ENCODE results near the gene ADAMTS9.

ADAMTS9 gene

GRCh38 chr3:64650715-64651114, 37.1 kb downstream of the ADAMTS9 start:
- no peak for DNase-seq

- no peak for DNase-seq
These were observed 37.6 kb downstream of the ADAMTS9 start for GRCh38 chr3:64650096-64650622.

- DNase-seq: no peak
These were observed 38.6 kb downstream of the ADAMTS9 start for GRCh38 chr3:64648927-64649906.

- no peak for DNase-seq
These were observed 40.0 kb downstream of the ADAMTS9 start for GRCh38 chr3:64647825-64648224.

GRCh38 chr3:64645243-64645642, 42.6 kb downstream of the ADAMTS9 start:
- DNase-seq: no peak

- no peak for DNase-seq
These were observed 43.3 kb downstream of the ADAMTS9 start for GRCh38 chr3:64644483-64644882.

GRCh38 chr3:64642327-64643151, 45.3 kb downstream of the ADAMTS9 start:
- DNase-seq: no peak

GRCh38 chr3:64638981-64639481, 48.8 kb downstream of the ADAMTS9 start:
- DNase-seq: no peak

GRCh38 chr3:64638511-64638910, 49.3 kb downstream of the ADAMTS9 start:
- no peak for DNase-seq

GRCh38 chr3:64634417-64634816, 53.4 kb downstream of the ADAMTS9 start:
- no peak for DNase-seq

- no peak for DNase-seq
These were observed 55.8 kb downstream of the ADAMTS9 start for GRCh38 chr3:64631951-64632350.

- DNase-seq: no peak
These were observed 60.1 kb downstream of the ADAMTS9 start for GRCh38 chr3:64627471-64628321.

GRCh38 chr3:64627042-64627441, 60.8 kb downstream of the ADAMTS9 start:
- no peak for DNase-seq

GRCh38 chr3:64625381-64625780, 62.4 kb downstream of the ADAMTS9 start:
- DNase-seq: no peak

- no peak for DNase-seq
These were observed 64.7 kb downstream of the ADAMTS9 start for GRCh38 chr3:64623125-64623524.

- DNase-seq: no peak
These were observed 65.9 kb downstream of the ADAMTS9 start for GRCh38 chr3:64621726-64622395.

GRCh38 chr3:64621275-64621674, 66.5 kb downstream of the ADAMTS9 start:
- DNase-seq: no peak

- DNase-seq: no peak
These were observed 67.8 kb downstream of the ADAMTS9 start for GRCh38 chr3:64620020-64620419.

- DNase-seq: no peak
These were observed 68.6 kb downstream of the ADAMTS9 start for GRCh38 chr3:64619216-64619615.

- no peak for DNase-seq
These were observed 70.2 kb downstream of the ADAMTS9 start for GRCh38 chr3:64617610-64618009.

- no peak for DNase-seq
These were observed 70.8 kb downstream of the ADAMTS9 start for GRCh38 chr3:64616953-64617352.
